Right ventricle myocardium inferior (tissue), 1 donor: ENCODE measurements around the gene PBX1. TPM values are rescaled to one million over a fixed set of nuclear protein-coding genes. Genes with fewer than 3 reads are reported as not detected.

Experiments used
- ATAC-seq: fragments of 200-7000 bp; cut with Tn5 transposase; one replicate; pipeline ENCODE4 v1.9.1; 2020; ENCODE audit warnings: mild to moderate bottlenecking, moderate library complexity
- DNase-seq: peaks from one replicate; pipeline ENCODE4 v3.0.0; 2021; ENCODE audit errors: missing footprints
- intact Hi-C: fragments of 100-400 bp; cut with DNase I; formaldehyde crosslinking; loops from one replicate; pipeline ENCODE4 v1.11.0; 2022
- total RNA-seq: library from RNA; stranded (reverse); fragmentation: NEBNext Ultra II Directional; extraction: Animal tissue kit (Norgen Biotek cat#: 25700); gene quantifications from one replicate; pipeline ENCODE4 v1.2.1, GENCODE V29; 2021
- donor health status: DM: no; HTN: yes; CAD: no; lungs with severe emphysema.

The PBX1 gene
- total RNA-seq, 1 donor from 2014 or later: 78.8 TPM

DNA sequence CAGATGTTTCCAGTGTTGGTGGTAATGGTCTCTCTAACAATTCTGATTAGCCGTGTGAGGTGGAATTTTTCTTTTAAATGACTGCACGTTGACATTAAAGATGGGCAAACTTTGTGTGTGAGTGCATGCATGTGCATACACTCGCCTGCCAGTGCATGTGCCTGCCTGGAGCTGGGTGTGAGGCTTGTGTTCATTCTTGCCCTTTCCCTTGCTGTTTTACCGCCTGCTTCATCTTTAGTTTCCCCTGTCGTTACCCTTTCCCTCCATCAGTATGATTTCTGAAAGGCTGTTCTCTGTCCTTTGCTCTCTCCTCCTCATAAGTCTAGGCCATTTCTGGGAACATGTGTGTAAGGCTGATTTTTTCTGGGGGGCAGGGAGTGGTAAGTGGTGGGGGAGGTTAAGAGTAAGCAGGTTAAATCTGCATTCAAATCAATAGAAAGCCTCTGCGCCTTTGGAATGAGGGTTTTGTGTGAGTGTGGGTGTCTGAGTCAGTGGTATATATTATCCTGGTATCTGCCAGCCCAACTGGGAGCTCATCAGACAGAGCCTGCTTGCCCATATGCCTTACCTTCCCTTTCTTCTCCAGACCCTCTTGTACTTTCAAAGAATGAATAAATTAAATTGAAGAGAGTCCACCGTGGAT is 112.5 kb downstream of the PBX1 start:
- intact Hi-C loops: no loop called here
- no peak for ATAC-seq
- no peak for DNase-seq

DNA sequence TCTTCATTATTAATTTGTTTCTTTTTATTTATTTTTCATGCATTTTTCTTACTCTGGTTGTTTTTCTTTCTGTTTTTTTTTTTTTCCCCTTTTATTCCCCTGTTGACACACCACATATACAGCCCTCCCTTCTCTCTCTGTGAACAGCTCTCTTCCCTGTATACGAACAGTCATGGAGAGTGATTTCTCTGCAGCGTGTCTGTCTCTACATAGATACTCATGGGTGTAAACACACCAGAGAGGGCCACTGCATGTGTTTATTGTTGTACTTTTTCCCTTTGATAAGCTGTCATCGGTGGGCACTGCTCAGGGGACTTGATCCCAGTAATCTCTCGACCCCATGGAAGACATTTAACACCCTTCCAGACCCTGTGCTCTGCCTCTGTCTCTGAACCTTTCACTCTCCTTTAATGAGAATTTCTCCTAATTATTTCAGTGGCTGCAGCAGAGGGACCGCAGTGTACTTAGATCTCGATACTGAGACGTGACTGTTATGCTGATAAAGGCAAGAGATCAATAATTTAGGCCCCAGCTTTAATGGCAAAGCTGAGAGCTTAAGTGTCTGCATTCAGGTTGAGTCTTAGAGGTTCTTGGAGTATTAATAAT is 113.1 kb downstream of the PBX1 start:
- no peak for ATAC-seq
- intact Hi-C loops: no loop called here
- no peak for DNase-seq

DNA sequence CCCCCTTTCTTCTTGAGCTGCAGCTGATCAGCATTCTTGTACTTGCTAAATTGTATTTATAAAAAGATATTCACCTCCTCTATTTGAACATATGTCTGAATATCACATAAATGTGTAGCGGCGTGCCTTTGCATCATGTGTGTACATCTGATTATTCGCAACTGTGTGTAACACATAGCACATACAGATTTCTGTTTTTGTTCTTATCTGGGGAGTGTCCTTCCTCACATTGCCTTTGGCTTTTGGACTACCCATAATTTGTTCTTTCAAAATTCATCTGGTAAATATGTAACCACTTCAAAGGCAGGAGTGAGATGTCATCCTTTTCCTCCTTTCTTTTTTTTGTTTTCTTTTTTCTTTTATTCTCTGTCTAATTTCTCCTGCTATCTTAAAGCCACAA is 113.6 kb downstream of the PBX1 start:
- intact Hi-C loops: no loop called here
- ATAC-seq (no peak), DNase-seq (no peak)

DNA sequence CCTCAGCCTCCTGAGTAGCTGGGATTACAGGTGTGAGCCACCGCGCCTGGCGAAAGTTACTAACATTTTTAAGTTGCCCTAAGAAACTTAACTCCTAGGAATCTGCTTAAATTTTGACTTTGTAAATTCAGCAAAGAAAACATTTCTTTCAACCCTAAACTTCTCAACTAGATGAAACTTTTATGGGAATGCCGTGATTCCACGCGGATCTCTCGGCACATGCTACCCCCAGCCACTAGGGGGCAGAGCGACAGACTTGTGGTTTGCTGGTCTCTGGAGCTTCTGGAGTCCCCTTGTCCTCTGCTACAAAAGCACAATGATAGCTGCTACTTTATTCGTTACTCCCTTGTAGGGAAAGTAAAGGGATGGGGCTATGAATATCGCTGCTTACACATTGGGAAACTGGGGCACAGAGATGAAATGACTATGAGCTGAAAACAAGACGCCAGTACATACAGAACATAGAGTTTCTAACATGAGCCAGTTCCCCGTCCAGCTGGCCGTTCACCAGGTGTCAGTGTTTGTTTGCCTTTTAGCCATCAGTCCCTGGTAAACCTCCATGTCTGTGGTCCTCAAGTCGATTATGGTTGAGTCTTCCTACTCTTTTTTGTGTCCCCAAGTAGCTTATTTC is 114.7 kb downstream of the PBX1 start:
- intact Hi-C loops: no loop called here
- DNase-seq: no peak
- ATAC-seq: no peak

GRCh38 chr1:164675342-164675904 is 116.4 kb downstream of the PBX1 start:
- no peak for DNase-seq
- intact Hi-C loops: no loop called here
- no peak for ATAC-seq

DNA sequence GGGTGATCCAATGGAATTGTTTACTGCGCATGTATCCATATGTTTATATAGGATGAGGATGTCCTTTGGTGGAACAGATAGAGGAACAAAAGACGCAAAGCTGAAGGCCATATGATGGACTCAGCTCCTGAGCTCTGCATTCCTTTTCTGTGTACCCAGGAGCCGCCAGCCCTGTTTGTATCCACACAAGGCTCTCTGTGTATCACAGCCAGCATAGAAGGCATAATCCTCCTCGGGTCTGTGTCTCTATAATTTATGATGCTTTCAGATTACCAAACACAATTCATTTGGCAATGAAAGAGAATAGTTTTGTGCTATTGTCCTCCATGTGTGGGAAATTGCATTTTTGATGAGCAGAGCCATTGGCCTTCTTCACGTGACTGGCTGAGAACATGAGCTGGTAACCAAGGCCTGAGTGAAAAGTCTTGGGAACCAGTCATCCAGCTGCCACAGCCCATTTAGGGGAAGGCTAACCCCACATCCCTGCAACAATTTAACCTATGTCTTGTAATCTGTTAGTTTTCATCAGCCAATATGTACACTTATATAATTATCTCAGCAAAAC is 119.2 kb downstream of the PBX1 start:
- no peak for DNase-seq
- ATAC-seq: no peak
- intact Hi-C loops: no loop called here

DNA sequence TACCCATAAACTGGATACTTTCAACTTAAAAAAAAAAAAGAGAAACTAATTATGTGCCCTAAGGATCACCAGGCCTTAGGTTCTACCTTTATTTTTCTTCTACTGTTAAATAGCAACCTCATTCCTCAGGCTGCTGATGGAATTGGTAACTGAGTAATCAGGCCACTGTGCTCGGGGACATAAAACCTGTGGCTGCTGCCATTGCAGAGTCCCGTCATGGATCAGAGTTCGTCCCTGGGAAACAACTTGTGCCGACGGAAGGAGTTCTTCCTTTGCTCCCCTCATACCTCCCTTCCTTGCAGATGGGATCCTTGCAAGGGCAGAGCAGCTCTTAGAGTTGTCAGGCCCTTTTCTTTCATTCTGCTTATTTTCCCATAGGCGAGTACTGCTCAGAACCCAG is 123.6 kb downstream of the PBX1 start:
- DNase-seq (no peak), ATAC-seq (no peak)
- intact Hi-C loops: no loop called here

DNA sequence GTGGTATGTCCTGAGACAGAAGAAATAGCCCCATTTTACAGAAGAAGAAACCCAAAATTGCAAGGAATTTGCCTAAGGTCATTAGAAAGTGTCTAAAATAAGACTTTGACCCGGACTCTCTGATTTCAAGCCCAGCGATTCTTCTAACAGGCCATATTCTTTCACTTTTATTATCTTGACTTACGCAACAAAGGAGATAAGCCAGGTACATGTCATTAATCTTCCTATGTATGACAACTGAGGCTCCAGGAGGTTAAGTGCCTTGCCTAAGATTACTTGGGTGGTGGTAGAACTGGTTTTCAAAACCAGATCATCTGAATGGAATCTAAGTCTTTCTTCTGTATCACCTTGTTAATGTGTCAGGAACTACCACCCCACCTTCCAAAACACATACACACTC is 124.3 kb downstream of the PBX1 start:
- no peak for ATAC-seq
- intact Hi-C loops: no loop called here

DNA sequence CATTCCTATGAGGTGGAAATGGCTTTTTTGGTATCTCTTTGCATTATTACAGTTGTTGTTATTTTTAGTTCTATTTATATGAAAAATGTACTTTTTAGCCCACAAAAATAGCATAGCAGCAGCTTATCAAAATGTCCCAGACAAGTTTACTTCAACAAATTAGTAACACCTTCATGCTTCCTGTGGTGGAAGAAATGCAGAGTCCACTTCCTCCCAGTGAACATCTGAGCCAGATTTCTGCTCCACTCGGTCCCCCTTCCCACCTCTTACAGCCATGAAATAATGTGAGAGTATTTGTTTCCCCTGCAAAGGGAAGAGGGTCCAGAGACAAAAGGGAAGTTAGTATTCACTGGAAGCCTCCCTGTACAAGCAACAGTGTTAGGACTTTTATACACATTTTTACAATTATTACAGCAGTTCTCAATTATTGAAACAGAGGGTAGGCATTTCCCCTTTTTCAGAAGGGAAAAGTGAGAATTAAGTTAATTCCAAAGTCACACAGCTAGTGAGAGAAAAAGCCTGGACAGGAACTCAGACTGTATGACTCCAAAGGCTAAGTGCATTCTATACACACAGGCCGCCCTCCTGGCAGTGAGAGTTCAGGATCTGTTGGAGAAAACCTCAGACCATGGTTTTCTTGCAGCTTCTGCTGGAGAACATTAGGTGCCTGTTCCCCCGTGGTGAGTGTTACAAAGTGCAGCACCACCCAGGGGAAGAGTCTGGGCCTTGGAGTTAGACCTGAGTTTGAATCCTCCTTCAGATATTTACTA is 126.5 kb downstream of the PBX1 start:
- no peak for ATAC-seq
- DNase-seq: no peak
- intact Hi-C loops: no loop called here

More for the DNA sequence above, 124.3 kb downstream of the PBX1 start:
- no peak for DNase-seq

DNA sequence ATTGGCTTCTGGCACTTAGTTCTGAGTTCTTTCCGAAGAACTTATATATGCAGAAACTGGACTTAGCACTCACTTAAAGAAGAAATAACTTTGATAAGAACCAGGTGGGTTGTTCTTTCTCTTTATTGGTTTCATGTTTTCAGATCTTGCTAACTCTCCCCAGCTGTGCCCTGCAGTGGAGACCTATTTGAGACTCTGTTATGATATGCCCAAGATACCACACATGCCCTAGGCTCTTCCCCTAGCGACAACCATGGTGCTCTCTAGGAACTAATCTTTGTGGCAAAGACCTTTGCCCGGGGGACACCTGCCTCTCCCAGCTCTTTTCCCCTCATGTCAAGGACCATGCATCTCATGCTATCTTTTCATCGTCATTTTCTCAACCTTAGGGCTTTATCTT is 128.8 kb downstream of the PBX1 start:
- ATAC-seq: no peak
- no peak for DNase-seq
- intact Hi-C loops: no loop called here

- intact Hi-C loops: no loop called here
These were observed 129.8 kb downstream of the PBX1 start for GRCh38 chr1:164688791-164689190.

GRCh38 chr1:164689672-164690511 is 130.9 kb downstream of the PBX1 start:
- intact Hi-C loops: no loop called here
- DNase-seq: no peak
- ATAC-seq: no peak

More at GRCh38 chr1:164688791-164689190, 129.8 kb downstream of the PBX1 start:
- ATAC-seq: no peak
- no peak for DNase-seq

GRCh38 chr1:164692420-164692819 is 133.4 kb downstream of the PBX1 start:
- no peak for ATAC-seq
- DNase-seq: no peak
- intact Hi-C loops: no loop called here

DNA sequence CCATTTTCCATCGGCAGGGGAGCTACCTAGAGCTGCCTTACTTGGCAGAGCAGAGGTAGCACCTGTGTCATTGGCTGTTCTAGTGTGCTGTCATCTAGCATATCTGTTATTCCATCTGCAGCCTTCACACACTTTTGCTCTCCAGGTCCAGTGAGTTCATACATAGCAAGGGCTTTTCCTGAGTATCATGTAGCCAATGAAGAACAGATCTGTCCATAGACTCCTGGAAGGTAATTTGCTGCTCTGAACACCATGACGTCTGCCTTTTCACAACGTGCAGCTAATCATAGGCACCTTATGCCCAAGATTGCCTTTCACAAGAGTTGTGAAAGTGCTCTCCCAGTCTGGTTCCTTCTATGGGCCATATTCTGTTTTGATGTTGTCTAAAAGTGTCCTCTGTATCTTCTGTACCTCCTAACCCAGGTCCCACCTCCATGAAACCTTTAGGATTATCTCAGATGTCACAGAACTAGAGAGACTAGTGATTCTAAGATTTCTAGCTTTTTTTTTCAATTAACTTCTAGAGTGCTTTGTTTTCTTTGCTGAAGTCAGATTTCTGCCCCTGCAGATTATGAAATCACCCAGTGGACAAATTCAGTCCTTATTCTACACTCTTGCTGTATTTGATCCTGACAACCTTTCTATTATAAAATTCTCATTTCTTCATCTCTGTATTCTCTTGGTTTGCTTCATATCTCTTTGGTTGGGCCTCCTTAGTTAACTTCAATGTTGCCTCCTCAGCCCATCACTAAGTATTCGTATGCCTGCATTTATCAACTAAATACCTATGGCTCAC is 134.8 kb downstream of the PBX1 start:
- ATAC-seq: no peak
- no peak for DNase-seq
- intact Hi-C loops: no loop called here

GRCh38 chr1:164694505-164694904 is 135.5 kb downstream of the PBX1 start:
- no peak for DNase-seq
- intact Hi-C loops: no loop called here
- no peak for ATAC-seq

DNA sequence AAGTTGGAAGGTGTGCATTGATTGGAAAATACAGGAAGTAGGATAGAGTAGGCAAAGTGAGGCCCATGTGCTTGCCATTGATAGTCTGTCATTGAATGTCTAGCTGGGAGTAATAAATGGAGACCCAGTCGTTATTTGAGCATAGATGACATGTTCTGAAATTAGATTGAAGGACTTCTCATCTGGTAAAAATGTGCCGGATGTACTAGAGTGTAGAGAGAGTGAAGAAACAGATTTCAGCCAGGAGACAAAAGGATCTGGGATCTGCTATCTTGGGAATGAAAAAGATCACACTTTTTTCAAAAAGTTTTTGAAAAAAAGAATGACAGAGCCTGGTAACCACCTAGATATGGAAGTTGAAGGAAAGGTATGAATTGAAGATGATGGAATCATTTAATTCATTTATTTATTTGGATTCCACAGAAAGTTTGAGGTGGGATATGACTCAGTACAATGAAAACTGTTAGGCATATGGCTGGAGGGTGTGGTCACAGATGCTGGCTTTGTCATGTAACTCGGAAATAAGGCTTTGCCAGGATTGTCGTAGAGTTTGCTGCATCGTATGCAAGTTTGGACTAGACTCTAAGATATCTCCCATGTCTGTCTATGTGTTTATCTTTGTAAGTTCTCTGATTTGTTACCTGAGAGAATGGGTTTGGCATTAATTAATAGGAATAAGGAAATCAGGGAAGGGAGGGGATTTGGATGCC is 137.1 kb downstream of the PBX1 start:
- ATAC-seq (no peak), DNase-seq (no peak)
- intact Hi-C loops: no loop called here
